Mesenchymal stem cell (in vitro differentiated cells and primary cell): ENCODE measurements around the gene DCLK3.
A peak's percentile ranks its signal among the peaks of the same experiment; 100 is the strongest.

Experiments used
- DNase-seq: peaks from one replicate; pipeline ENCODE4 v3.0.0-alpha.2; 2013
- H2AFZ ChIP-seq: one replicate; pipeline ENCODE4 v1.6.1; 2013; ENCODE audit warnings: low read depth, mild to moderate bottlenecking, control low read depth, inconsistent platforms, low read length, moderate library complexity
- H2AK5ac ChIP-seq: 2 replicates; pipeline ENCODE4 v1.6.1; 2013; ENCODE audit warnings: low read length, moderate library complexity, mild to moderate bottlenecking, inconsistent platforms; ENCODE audit not compliant: severe bottlenecking
- H2BK120ac ChIP-seq: one replicate; pipeline ENCODE4 v1.6.1; 2013; ENCODE audit warnings: low read depth, mild to moderate bottlenecking, inconsistent platforms, low read length, moderate library complexity
- H2BK12ac ChIP-seq, 2 experiments: one replicate each; pipeline ENCODE4 v1.6.1; 2013; ENCODE audit warnings: inconsistent platforms in 2 of 2, low read length in 2 of 2, mild to moderate bottlenecking in 2 of 2, moderate library complexity in 2 of 2, control low read depth in 1 of 2
- H2BK15ac ChIP-seq: one replicate; pipeline ENCODE4 v1.6.1; 2013; ENCODE audit warnings: mild to moderate bottlenecking, low read depth, inconsistent platforms; ENCODE audit not compliant: poor library complexity, severe bottlenecking
- H2BK5ac ChIP-seq: 2 replicates; pipeline ENCODE4 v1.6.1; 2013; ENCODE audit warnings: low read depth, mild to moderate bottlenecking, low read length, control low read depth, inconsistent platforms; ENCODE audit not compliant: poor library complexity, severe bottlenecking
- H3K14ac ChIP-seq, 2 experiments: one replicate each; pipeline ENCODE4 v1.6.1; 2013; ENCODE audit warnings: inconsistent platforms in 2 of 2, low read length in 2 of 2, control low read depth in 1 of 2, mild to moderate bottlenecking in 1 of 2, moderate library complexity in 1 of 2
- H3K18ac ChIP-seq, 2 experiments: one replicate each; pipeline ENCODE4 v1.6.1; 2013; ENCODE audit warnings: inconsistent platforms in 2 of 2, low read length in 2 of 2, control low read depth in 1 of 2, low read depth in 1 of 2, mild to moderate bottlenecking in 1 of 2
- H3K23ac ChIP-seq, 2 experiments: one replicate each; pipeline ENCODE4 v1.6.1; 2013; ENCODE audit warnings: inconsistent platforms in 2 of 2, low read length in 2 of 2, mild to moderate bottlenecking in 2 of 2, moderate library complexity in 2 of 2, control low read depth in 1 of 2
- H3K27ac ChIP-seq: 2 replicates; pipeline ENCODE4 v1.5.1; 2013; ENCODE audit warnings: mild to moderate bottlenecking, moderate library complexity, low read length, control low read depth, inconsistent platforms; ENCODE audit not compliant: poor library complexity, severe bottlenecking
- H3K27me3 ChIP-seq, 2 experiments: 2 replicates each; pipeline versions ENCODE4 v1.6.1 to v1.7.0; 2013; ENCODE audit warnings: low read length in 2 of 2, mild to moderate bottlenecking in 2 of 2, moderate library complexity in 2 of 2, control low read depth in 1 of 2, inconsistent platforms in 1 of 2; ENCODE audit not compliant: control insufficient read depth in 1 of 2, insufficient read depth in 1 of 2
- H3K36me3 ChIP-seq, 2 experiments: 2 replicates each; pipeline versions ENCODE4 v1.6.1 to v1.7.0; 2013; ENCODE audit warnings: low read length in 2 of 2, control low read depth in 1 of 2, inconsistent platforms in 1 of 2, low read depth in 1 of 2, mild to moderate bottlenecking in 1 of 2; ENCODE audit not compliant: insufficient read depth in 2 of 2, control insufficient read depth in 1 of 2
- H3K4ac ChIP-seq, 2 experiments: one replicate each; pipeline ENCODE4 v1.6.1; 2013; ENCODE audit warnings: inconsistent platforms in 2 of 2, low read length in 2 of 2, mild to moderate bottlenecking in 2 of 2, moderate library complexity in 2 of 2, control low read depth in 1 of 2, low read depth in 1 of 2
- H3K4me1 ChIP-seq: 2 replicates; pipeline ENCODE4 v1.6.1; 2013; ENCODE audit warnings: low read depth, low read length, control low read depth; ENCODE audit not compliant: control insufficient read depth, insufficient read depth
- H3K4me2 ChIP-seq: 2 replicates; pipeline ENCODE4 v1.6.1; 2013; ENCODE audit warnings: low read length, mild to moderate bottlenecking, inconsistent platforms; ENCODE audit not compliant: poor library complexity, severe bottlenecking
- H3K4me3 ChIP-seq, 2 experiments: 2 replicates each; pipeline versions ENCODE4 v1.5.1 to v1.7.0; 2013; ENCODE audit warnings: low read length in 2 of 2, mild to moderate bottlenecking in 2 of 2, control low read depth in 1 of 2, low read depth in 1 of 2; ENCODE audit not compliant: insufficient read depth in 1 of 2
- H3K79me1 ChIP-seq: replicated peaks from 2 replicates; pipeline ENCODE4 v1.6.1; 2013; ENCODE audit warnings: mild to moderate bottlenecking, control low read depth, low read length, inconsistent platforms; ENCODE audit not compliant: poor library complexity, severe bottlenecking
- H3K9ac ChIP-seq: 2 replicates; pipeline ENCODE4 v1.7.0; 2013; ENCODE audit warnings: mild to moderate bottlenecking, low read length, moderate library complexity
- H3K9me3 ChIP-seq: 2 replicates; pipeline ENCODE4 v1.7.0; 2013; ENCODE audit warnings: mild to moderate bottlenecking, low read length; ENCODE audit not compliant: control insufficient read depth
- H4K8ac ChIP-seq: one replicate; pipeline ENCODE4 v1.6.1; 2013; ENCODE audit warnings: inconsistent platforms, mild to moderate bottlenecking, low read length, moderate library complexity
- H4K91ac ChIP-seq: one replicate; pipeline ENCODE4 v1.6.1; 2013; ENCODE audit warnings: mild to moderate bottlenecking, low read length, inconsistent platforms
- WGBS: methylation state at CpG from one replicate; pipeline ENCODE4 v1.1.7; 2013; ENCODE audit warnings: mixed read lengths; 5-methylcytosine and 5-hydroxymethylcytosine counted together

DCLK3 gene

DNA sequence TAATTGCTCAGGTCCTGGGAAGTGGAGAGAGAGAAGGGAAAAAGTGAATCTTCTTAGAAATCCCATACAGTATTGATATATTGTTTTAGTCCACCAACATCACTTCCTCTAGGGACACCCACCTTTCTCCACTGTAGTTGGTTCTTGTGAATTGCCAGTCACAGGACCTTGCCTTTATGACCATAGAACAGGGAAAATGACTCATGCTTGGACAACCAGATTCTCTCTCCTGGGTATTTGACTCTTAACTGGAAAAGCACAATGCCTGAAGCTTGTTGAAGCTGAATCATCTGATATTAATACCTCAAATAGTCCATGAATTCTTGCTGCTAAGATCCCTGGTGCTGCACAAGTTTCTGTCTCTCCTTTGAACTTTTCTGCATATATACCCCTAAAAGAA, 32.5 kb upstream of the DCLK3 start:
- no peak overlapping the region for H2AK5ac ChIP-seq
- H3K4me2 ChIP-seq = no peak overlapping the region
- no peak overlapping the region for H2BK12ac ChIP-seq
- H3K14ac ChIP-seq = no peak overlapping the region
- H3K4me1 ChIP-seq = no peaks in the 10 kb centered on the region
- DNase-seq = peak; percentile 5
- H2AFZ ChIP-seq = no peak overlapping the region
- no peak overlapping the region for H2BK15ac ChIP-seq
- H3K4me3 ChIP-seq = no peak overlapping the region
- H2BK120ac ChIP-seq = no peak overlapping the region
- H3K36me3 ChIP-seq = no peaks in the 10 kb centered on the region
- H3K4ac ChIP-seq = no peak overlapping the region
- no peak overlapping the region for H3K18ac ChIP-seq
- no peak overlapping the region for H2BK5ac ChIP-seq
- H3K9me3 ChIP-seq = no peaks in the 10 kb centered on the region
- H3K79me1 ChIP-seq = no peaks in the 10 kb centered on the region
- no peak overlapping the region for H4K91ac ChIP-seq
- H4K8ac ChIP-seq = no peak overlapping the region
- no peak overlapping the region for H3K27ac ChIP-seq
- H3K27me3 ChIP-seq = peaks cover 0 to 30% of the 10 kb centered on the region in 2 experiments
- no peak overlapping the region for H3K23ac ChIP-seq
- peak overlapping the region; percentile 37 for H3K9ac ChIP-seq

GRCh38 chr3:36796161-36796560, 31.8 kb upstream of the DCLK3 start:
- Histone ChIP-seq H3K9ac (no peak overlapping the region), H2BK5ac (no peak overlapping the region), H3K4me1 (no peaks in the 10 kb centered on the region), H3K4ac (no peak overlapping the region), H3K4me2 (no peak overlapping the region), H2BK15ac (no peak overlapping the region), H3K4me3 (no peak overlapping the region), H2BK120ac (no peak overlapping the region), H3K14ac (no peak overlapping the region), H3K36me3 (no peaks in the 10 kb centered on the region), H3K23ac (no peak overlapping the region), H2AK5ac (no peak overlapping the region), H4K8ac (no peak overlapping the region), H2BK12ac (no peak overlapping the region), H3K27me3 (peaks cover 0 to 34% of the 10 kb centered on the region in 2 experiments), H3K27ac (no peak overlapping the region), H4K91ac (no peak overlapping the region), H3K79me1 (no peaks in the 10 kb centered on the region), H3K9me3 (no peaks in the 10 kb centered on the region), H2AFZ (no peak overlapping the region), H3K18ac (no peak overlapping the region)
- no peak for DNase-seq
- WGBS = 78% methylated on average over 2 of the region's 2 CpGs

DNA sequence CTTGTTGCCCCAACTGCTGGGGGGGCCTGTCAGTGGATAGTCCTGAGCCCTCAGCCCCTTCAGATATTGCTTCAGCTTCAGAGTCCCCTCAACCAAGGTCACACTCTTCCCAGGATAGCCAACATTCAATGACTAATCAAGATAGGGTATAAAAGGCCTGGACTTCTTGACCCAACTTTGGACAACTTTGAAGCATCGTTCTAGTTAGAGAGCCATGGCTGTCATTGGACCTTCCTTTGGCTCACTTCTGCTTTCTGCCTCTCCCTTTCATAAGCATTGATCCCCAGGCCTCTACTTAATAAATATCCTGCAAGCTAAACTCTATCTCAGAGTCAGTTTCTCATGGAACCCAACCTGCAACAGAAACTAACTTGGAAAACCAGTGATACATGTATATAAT, 31.3 kb upstream of the DCLK3 start:
- Histone ChIP-seq H3K14ac (no peak overlapping the region), H3K27ac (no peak overlapping the region), H2BK120ac (no peak overlapping the region), H2BK12ac (no peak overlapping the region), H4K8ac (no peak overlapping the region), H3K27me3 (peaks cover 0 to 39% of the 10 kb centered on the region in 2 experiments), H2AK5ac (no peak overlapping the region), H3K9me3 (no peaks in the 10 kb centered on the region), H3K4me1 (no peaks in the 10 kb centered on the region), H3K4me3 (no peak overlapping the region), H3K4me2 (no peak overlapping the region), H3K36me3 (no peaks in the 10 kb centered on the region), H3K4ac (no peak overlapping the region), H3K23ac (no peak overlapping the region), H3K79me1 (no peaks in the 10 kb centered on the region), H4K91ac (no peak overlapping the region), H3K9ac (no peak overlapping the region), H3K18ac (no peak overlapping the region), H2BK5ac (no peak overlapping the region), H2AFZ (no peak overlapping the region), H2BK15ac (no peak overlapping the region)
- 81% methylated on average over 1 of the region's 1 CpG for WGBS
- no peak for DNase-seq

DNA sequence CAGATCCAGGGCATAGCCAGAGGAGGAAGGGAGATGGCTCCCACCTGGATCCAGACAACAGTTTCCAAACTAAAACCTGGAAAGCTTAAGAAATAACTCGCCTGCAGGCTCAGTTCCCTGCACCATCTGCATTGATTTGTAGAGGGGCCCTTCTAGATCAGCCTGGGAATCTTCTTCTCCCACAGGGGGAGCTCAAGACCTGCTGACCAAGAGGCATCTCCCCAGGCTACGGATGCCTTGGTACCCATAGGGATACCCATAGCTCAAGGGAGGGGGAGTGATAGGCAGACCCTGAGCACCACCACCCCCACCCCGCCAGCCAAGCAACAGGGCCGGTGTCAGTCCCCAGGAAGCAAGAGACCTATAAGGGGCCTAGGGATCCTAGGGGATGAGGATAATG, 28.0 kb upstream of the DCLK3 start:
- Histone ChIP-seq H3K9ac (no peak overlapping the region), H3K79me1 (no peaks in the 10 kb centered on the region), H3K14ac (no peak overlapping the region), H2BK12ac (no peak overlapping the region), H3K27me3 (peaks cover 0 to 50% of the 10 kb centered on the region in 2 experiments), H3K27ac (no peak overlapping the region), H3K4me1 (no peaks in the 10 kb centered on the region), H2AK5ac (no peak overlapping the region), H2BK5ac (no peak overlapping the region), H3K18ac (no peak overlapping the region), H3K4me2 (no peak overlapping the region), H2BK15ac (no peak overlapping the region), H3K36me3 (no peaks in the 10 kb centered on the region), H3K23ac (no peak overlapping the region), H2BK120ac (no peak overlapping the region), H4K91ac (no peak overlapping the region), H2AFZ (no peak overlapping the region), H3K9me3 (no peaks in the 10 kb centered on the region), H3K4me3 (no peak overlapping the region), H3K4ac (no peak overlapping the region), H4K8ac (no peak overlapping the region)
- WGBS = 18% methylated on average over 2 of the region's 4 CpGs
- peak; percentile 38 for DNase-seq
